A673 (cell line): Measurements from ENCODE around the gene MX2. TPM values are rescaled to one million over a fixed set of nuclear protein-coding genes. Genes with fewer than 3 reads are reported as not detected.

Source experiments
- BruUV-seq: library from RNA; stranded (reverse); fragments of 400-500 nt; replicated peaks from 2 replicates; lab custom pipeline; 2021; lab: Mats Ljungman, UMichigan
- CTCF ChIA-PET: fragments of 300-600 bp; sonication (Branson Sonifier 250); formaldehyde crosslinking; loops from one replicate; lab custom pipeline; 2022; ENCODE audit warnings: antibody characterized with exemption; lab: Charles Lee
- POLR2A ChIA-PET: fragments of 300-600 bp; sonication (Branson Sonifier 250); formaldehyde crosslinking; loops from one replicate; lab custom pipeline; 2022; ENCODE audit warnings: antibody characterized with exemption; ENCODE audit not compliant: low non-redundant PET; lab: Charles Lee
- DNase-seq: peaks from one replicate; pipeline ENCODE4 v3.0.0-alpha.2; 2015; ENCODE audit warnings: low spot score
- H3K27ac ChIP-seq: fragments of 200-600 bp; sonication (generic); 2 replicates; pipeline ENCODE4 v1.5.1; 2016; ENCODE audit warnings: mixed run types, low read depth, mild to moderate bottlenecking, mixed read lengths, antibody characterized with exemption, low read length; ENCODE audit not compliant: poor library complexity, severe bottlenecking
- H3K27me3 ChIP-seq: fragments of 200-600 bp; sonication (generic); replicated peaks from 2 replicates; pipeline ENCODE4 v1.6.1; 2017; ENCODE audit warnings: mixed run types, low read depth, mild to moderate bottlenecking, mixed read lengths, antibody characterized with exemption, low read length; ENCODE audit not compliant: insufficient read depth, poor library complexity
- H3K36me3 ChIP-seq: fragments of 200-600 bp; sonication (generic); 2 replicates; pipeline ENCODE4 v1.6.1; 2016; ENCODE audit warnings: mixed run types, mild to moderate bottlenecking, mixed read lengths, antibody characterized with exemption, low read length; ENCODE audit not compliant: insufficient read depth, poor library complexity, severe bottlenecking
- H3K4me1 ChIP-seq: fragments of 200-600 bp; sonication (generic); 2 replicates; pipeline ENCODE4 v1.6.1; 2017; ENCODE audit warnings: mixed run types, mild to moderate bottlenecking, mixed read lengths, antibody characterized with exemption, low read length; ENCODE audit not compliant: insufficient read depth, poor library complexity, severe bottlenecking
- H3K4me3 ChIP-seq: fragments of 200-600 bp; sonication (generic); 2 replicates; pipeline ENCODE4 v1.5.1; 2016; ENCODE audit warnings: low read depth, mixed run types, mild to moderate bottlenecking, mixed read lengths, low read length; ENCODE audit not compliant: poor library complexity, severe bottlenecking
- H3K9me3 ChIP-seq: fragments of 200-600 bp; sonication (generic); 2 replicates; pipeline ENCODE4 v1.6.1; 2016; ENCODE audit warnings: mixed run types, low read depth, mild to moderate bottlenecking, mixed read lengths, antibody characterized with exemption, low read length; ENCODE audit not compliant: poor library complexity, severe bottlenecking
- CTCF ChIP-seq: fragments of 300-800, 200-600 bp; sonication (generic); conservative IDR thresholded peaks from 2 replicates; pipeline ENCODE4 v1.5.1; 2017; ENCODE audit warnings: low read depth, mild to moderate bottlenecking, antibody characterized with exemption, low read length, moderate library complexity, mixed read lengths
- EZH2 ChIP-seq: fragments of 200-600 bp; sonication (generic); IDR thresholded peaks from 2 replicates; pipeline ENCODE4 v1.6.1; 2017; ENCODE audit warnings: borderline replicate concordance, low read depth, mild to moderate bottlenecking, mixed read lengths, antibody characterized with exemption, low read length; ENCODE audit not compliant: poor library complexity, severe bottlenecking
- intact Hi-C: fragments of 100-400 bp; cut with micrococcal nuclease; formaldehyde crosslinking; loops from one replicate; pipeline ENCODE4 v1.10.0; 2022; ENCODE audit not compliant: unreplicated experiment
- total RNA-seq: library from RNA; stranded (reverse); gene quantifications from 2 replicates; pipeline ENCODE4 v1.2.3, GENCODE V29; 2021

MX2 gene
- total RNA-seq, 1 experiment from 2014 or later = not detected

GRCh38 chr21:41375875-41376274 is 14.0 kb downstream of the MX2 start:
- TF ChIP-seq EZH2 (no peak), CTCF (no peak)
- BruUV-seq = no TSS peak
- Histone ChIP-seq H3K36me3 (no peaks in the 10 kb centered on the region), H3K27me3 (no peaks in the 10 kb centered on the region), H3K27ac (no peak overlapping the region), H3K4me3 (no peak overlapping the region), H3K4me1 (no peaks in the 10 kb centered on the region), H3K9me3 (no peaks in the 10 kb centered on the region)
- intact Hi-C loops = no loop called here
- POLR2A ChIA-PET = no interaction called here
- no peak for DNase-seq
- CTCF ChIA-PET = no interaction called here

DNA sequence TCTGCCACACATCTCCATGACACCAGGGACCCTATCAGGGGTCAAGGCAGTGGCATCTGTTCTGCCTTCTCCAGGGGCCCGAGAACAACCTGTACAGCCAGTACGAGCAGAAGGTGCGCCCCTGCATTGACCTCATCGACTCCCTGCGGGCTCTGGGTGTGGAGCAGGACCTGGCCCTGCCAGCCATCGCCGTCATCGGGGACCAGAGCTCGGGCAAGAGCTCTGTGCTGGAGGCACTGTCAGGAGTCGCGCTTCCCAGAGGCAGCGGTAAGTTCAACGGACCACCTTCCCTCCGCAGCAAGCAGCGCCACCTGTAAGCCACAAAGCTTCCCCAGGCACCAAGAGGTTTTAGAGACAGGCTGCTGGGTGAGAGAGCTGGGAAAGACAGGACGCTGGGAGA is 15.9 kb downstream of the MX2 start:
- Histone ChIP-seq H3K4me3 (no peak overlapping the region), H3K4me1 (no peaks in the 10 kb centered on the region), H3K27me3 (no peaks in the 10 kb centered on the region), H3K9me3 (no peaks in the 10 kb centered on the region), H3K27ac (no peak overlapping the region), H3K36me3 (no peaks in the 10 kb centered on the region)
- DNase-seq = no peak
- no TSS peak for BruUV-seq
- ChIA-PET POLR2A (no interaction called here), CTCF (no interaction called here)
- TF ChIP-seq CTCF = no peak
- no peak for TF ChIP-seq EZH2
- intact Hi-C loops = no loop called here

DNA sequence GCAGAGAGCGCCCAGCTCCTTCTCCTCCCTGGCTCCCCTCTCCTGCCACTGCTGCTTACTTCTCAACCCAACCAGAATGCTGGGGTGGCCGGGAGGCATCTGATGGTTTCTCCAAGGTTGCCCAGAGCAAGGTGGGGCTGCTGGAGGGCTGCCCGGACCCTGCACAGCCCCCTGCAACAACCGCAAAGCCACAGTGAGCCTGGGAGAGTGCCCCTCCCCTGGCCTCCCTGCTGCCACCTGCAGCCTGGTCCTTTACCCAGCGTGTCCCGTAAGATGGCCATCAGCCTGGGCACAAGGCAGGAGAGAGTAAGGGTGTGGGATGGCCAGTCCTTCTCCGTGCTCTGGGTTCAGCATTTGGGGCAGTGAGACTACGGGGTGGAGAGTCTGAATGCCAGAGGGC is 17.0 kb downstream of the MX2 start:
- Histone ChIP-seq H3K27me3 (no peaks in the 10 kb centered on the region), H3K27ac (no peak overlapping the region), H3K4me3 (no peak overlapping the region), H3K9me3 (no peaks in the 10 kb centered on the region), H3K36me3 (no peaks in the 10 kb centered on the region), H3K4me1 (no peaks in the 10 kb centered on the region)
- TF ChIP-seq EZH2 = no peak
- no peak for TF ChIP-seq CTCF
- no TSS peak for BruUV-seq
- DNase-seq = no peak
- intact Hi-C loops = no loop called here
- ChIA-PET POLR2A (no interaction called here), CTCF (interaction anchor here (0.6 kb wide), 1 partner anchor 82 kb away, joined by 3 read pairs; no protein-coding TSS in a partner anchor)
